H1 (cell line): Measurements from ENCODE around the gene KIF26A. TPM values are rescaled to one million over a fixed set of nuclear protein-coding genes. Genes with fewer than 3 reads are reported as not detected.

ENCODE experiments used
- CTCF ChIA-PET: fragments of 300-600 bp; sonication (Branson Sonifier 250); formaldehyde crosslinking; loops from one replicate; lab custom pipeline; 2021; ENCODE audit not compliant: partially characterized antibody; lab: Charles Lee
- POLR2A ChIA-PET: fragments of 300-600 bp; sonication (Branson Sonifier 250); formaldehyde crosslinking; loops from one replicate; lab custom pipeline; 2021; ENCODE audit warnings: inconsistent platforms; ENCODE audit not compliant: partially characterized antibody; lab: Charles Lee
- DNase-seq, 2 experiments: peaks; one replicate each; pipeline versions ENCODE4 v3.0.0 to v3.0.0-alpha.2; 2010 to 2022; ENCODE audit warnings: low spot score in 2 of 2, low read depth in 1 of 2, mixed read lengths in 1 of 2
- FAIRE-seq: peaks from 2 replicates; lab custom pipeline; 2011; peaks lifted over from hg19 to GRCh38; lab: Jason Lieb, UNC
- H2AFZ ChIP-seq: 2 replicates; pipeline ENCODE4 v1.8.1; 2012; ENCODE audit warnings: low read length, inconsistent platforms
- H2AK5ac ChIP-seq: 2 replicates; pipeline ENCODE4 v1.6.1; 2013; ENCODE audit warnings: low read depth, low read length
- H2BK120ac ChIP-seq: replicated peaks from 2 replicates; pipeline ENCODE3; 2013; ENCODE audit warnings: low read depth, low read length, inconsistent platforms
- H2BK12ac ChIP-seq: 2 replicates; pipeline ENCODE4 v1.6.1; 2013; ENCODE audit warnings: low read depth, low read length
- H2BK15ac ChIP-seq: 2 replicates; pipeline ENCODE4 v1.6.1; 2013; ENCODE audit warnings: low read length
- H2BK20ac ChIP-seq: 2 replicates; pipeline ENCODE4 v1.6.1; 2013; ENCODE audit warnings: low read length
- H2BK5ac ChIP-seq: 2 replicates; pipeline ENCODE4 v1.6.1; 2013; ENCODE audit warnings: low read depth, low read length
- H3K14ac ChIP-seq: 2 replicates; pipeline ENCODE4 v1.6.1; 2013; ENCODE audit warnings: inconsistent platforms; ENCODE audit not compliant: insufficient read length
- H3K18ac ChIP-seq: 2 replicates; pipeline ENCODE4 v1.6.1; 2013; ENCODE audit warnings: low read length; ENCODE audit errors: extremely low read depth
- H3K23ac ChIP-seq: 2 replicates; pipeline ENCODE4 v1.6.1; 2013; ENCODE audit warnings: inconsistent platforms; ENCODE audit not compliant: insufficient read length
- H3K23me2 ChIP-seq: 2 replicates; pipeline ENCODE4 v1.6.1; 2013; ENCODE audit warnings: low read depth, low read length
- H3K27ac ChIP-seq: 2 replicates; pipeline ENCODE4 v1.6.1; 2011; ENCODE audit warnings: low read depth, low read length, inconsistent platforms
- H3K27me3 ChIP-seq, 4 experiments: replicated peaks in 1 of 4; 1 replicate in 1 of 4; 2 replicates in 3 of 4; pipeline versions ENCODE4 v1.6.1 to v1.8.1; 2011 to 2013; ENCODE audit warnings: low read length in 3 of 4, mild to moderate bottlenecking in 3 of 4, inconsistent platforms in 2 of 4, mixed read lengths in 2 of 4, moderate library complexity in 1 of 4; ENCODE audit not compliant: control insufficient read depth in 3 of 4, insufficient read depth in 3 of 4; ENCODE audit errors: extremely low read depth in 1 of 4
- H3K36me3 ChIP-seq, 4 experiments: 2 replicates each; pipeline versions ENCODE4 v1.6.1 to v1.8.1; 2011 to 2013; ENCODE audit warnings: mild to moderate bottlenecking in 4 of 4, low read length in 3 of 4, moderate library complexity in 2 of 4, control low read depth in 1 of 4, inconsistent platforms in 1 of 4; ENCODE audit not compliant: insufficient read depth in 4 of 4, control insufficient read depth in 2 of 4
- H3K4ac ChIP-seq: replicated peaks from 2 replicates; pipeline ENCODE3; 2013; ENCODE audit warnings: low read length, low read depth, mixed read lengths, inconsistent platforms; ENCODE audit not compliant: insufficient read length
- H3K4me1 ChIP-seq, 4 experiments: replicated peaks in 1 of 4; 1 replicate in 1 of 4; 2 replicates in 3 of 4; pipeline versions ENCODE4 v1.6.1 to v1.8.1; 2011 to 2013; ENCODE audit warnings: low read length in 3 of 4, inconsistent platforms in 2 of 4, mixed read lengths in 1 of 4; ENCODE audit not compliant: insufficient read depth in 4 of 4, control insufficient read depth in 3 of 4
- H3K4me2 ChIP-seq, 2 experiments: 2 replicates each; pipeline versions ENCODE4 v1.6.1 to v1.8.1; 2011 to 2013; ENCODE audit warnings: low read depth in 2 of 2, low read length in 2 of 2, control low read depth in 1 of 2, inconsistent platforms in 1 of 2, mild to moderate bottlenecking in 1 of 2; ENCODE audit not compliant: insufficient read depth in 1 of 2
- H3K4me3 ChIP-seq, 4 experiments: fragments of 200-600, 300-600 bp in 1 of 4; sonication (generic), shearing (Covaris generic), sonication (Bioruptor Twin) in 1 of 4; 2 replicates each; pipeline versions ENCODE4 v1.5.1 to v1.8.1; 2011 to 2016; ENCODE audit warnings: low read length in 4 of 4, low read depth in 3 of 4, control low read depth in 2 of 4, inconsistent platforms in 2 of 4, mild to moderate bottlenecking in 2 of 4, mixed read lengths in 1 of 4, moderate library complexity in 1 of 4; ENCODE audit not compliant: insufficient read depth in 2 of 4; ENCODE audit errors: extremely low read depth in 1 of 4
- H3K56ac ChIP-seq: replicated peaks from 2 replicates; pipeline ENCODE3; 2013; ENCODE audit warnings: low read depth, mild to moderate bottlenecking, mixed read lengths, low read length, inconsistent platforms; ENCODE audit not compliant: insufficient read length
- H3K79me1 ChIP-seq: 2 replicates; pipeline ENCODE4 v1.6.1; 2013; ENCODE audit warnings: low read depth, low read length, control low read depth
- H3K79me2 ChIP-seq, 2 experiments: 2 replicates each; pipeline versions ENCODE4 v1.6.1 to v1.8.1; 2012 to 2013; ENCODE audit warnings: low read length in 2 of 2, mild to moderate bottlenecking in 2 of 2, inconsistent platforms in 1 of 2; ENCODE audit not compliant: insufficient read depth in 2 of 2, control insufficient read depth in 1 of 2
- H3K9ac ChIP-seq, 4 experiments: replicated peaks in 1 of 4; 1 replicate in 1 of 4; 2 replicates in 3 of 4; pipeline versions ENCODE4 v1.6.1 to v1.8.1; 2011 to 2013; ENCODE audit warnings: low read depth in 3 of 4, low read length in 3 of 4, control low read depth in 2 of 4, mild to moderate bottlenecking in 2 of 4, moderate library complexity in 2 of 4, inconsistent platforms in 1 of 4; ENCODE audit errors: extremely low read depth in 1 of 4
- H3K9me3 ChIP-seq, 2 experiments: 2 replicates each; pipeline versions ENCODE4 v1.6.1 to v1.8.1; 2012 to 2013; ENCODE audit warnings: mild to moderate bottlenecking in 2 of 2, moderate library complexity in 2 of 2, control low read depth in 1 of 2, inconsistent platforms in 1 of 2, low read depth in 1 of 2, low read length in 1 of 2, mixed read lengths in 1 of 2; ENCODE audit not compliant: insufficient read depth in 2 of 2
- H4K20me1 ChIP-seq, 2 experiments: replicated peaks in 1 of 2; 2 replicates each; pipeline versions ENCODE3 to v1.8.1; 2011 to 2013; ENCODE audit warnings: inconsistent platforms in 2 of 2, low read length in 2 of 2, mild to moderate bottlenecking in 1 of 2; ENCODE audit not compliant: insufficient read depth in 2 of 2, control insufficient read depth in 1 of 2
- H4K5ac ChIP-seq: 2 replicates; pipeline ENCODE4 v1.6.1; 2013; ENCODE audit warnings: low read length, low read depth, mixed read lengths, inconsistent platforms; ENCODE audit not compliant: insufficient read length
- H4K8ac ChIP-seq: 2 replicates; pipeline ENCODE4 v1.8.0; 2013; ENCODE audit warnings: mild to moderate bottlenecking, moderate library complexity, low read length, inconsistent platforms; ENCODE audit not compliant: insufficient read depth; ENCODE audit errors: extremely low read depth
- H4K91ac ChIP-seq: replicated peaks from 2 replicates; pipeline ENCODE3; 2013; ENCODE audit warnings: low read length, mixed read lengths, inconsistent platforms; ENCODE audit not compliant: insufficient read length
- FOSL1 ChIP-seq: IDR thresholded peaks from 2 replicates; pipeline ENCODE4 v1.6.1; 2011; ENCODE audit warnings: mild to moderate bottlenecking, low read depth, low read length, moderate library complexity; ENCODE audit not compliant: insufficient read depth
- WGBS, 2 experiments: shearing (Covaris generic) in 1 of 2; methylation state at CpG; one replicate each; pipeline versions ENCODE4 v1.1.6 to v1.1.7; 2013 to 2015; ENCODE audit warnings: low lambda C conversion rate in 2 of 2, mixed read lengths in 2 of 2, inconsistent platforms in 1 of 2, low coverage in 1 of 2, missing lambda C conversion rate in 1 of 2; ENCODE audit not compliant: insufficient replicate concordance in 2 of 2, insufficient coverage in 1 of 2, insufficient read length in 1 of 2; ENCODE audit errors: extremely low coverage in 1 of 2, missing lambda C conversion rate in 1 of 2; 5-methylcytosine and 5-hydroxymethylcytosine counted together
- polyA plus RNA-seq, 7 experiments: library from polyadenylated mRNA; depleted of rRNA in 3 of 7; stranded (reverse) in 5 of 7; unstranded in 2 of 7; fragments of >200 nt in 5 of 7; fragments of 200-250 nt in 2 of 7; gene quantifications; 1 replicate in 5 of 7; 2 replicates in 1 of 7; 4 replicates in 1 of 7; pipeline versions ENCODE4 v1.2.1 to v1.2.3, GENCODE V29; 2011 to 2013; ENCODE audit warnings: missing spikeins in 2 of 7, mixed read lengths in 2 of 7
- total RNA-seq: library from RNA; stranded (reverse); fragmentation: NEBNext Ultra II Directional; extraction: Animal tissue kit (Norgen Biotek cat#: 25700); gene quantifications from 2 replicates; pipeline ENCODE4 v1.2.1, GENCODE V29; 2021

Gene KIF26A
- total and polyA plus RNA-seq, 2 of the 8 experiments (the other 6 are each of a cell fraction or from before 2014, with no cell fraction given) = 11.5 to 41.6 TPM

GRCh38 chr14:104091927-104092771 is 46.2 kb upstream of the KIF26A start:
- ChIA-PET POLR2A (no interaction called here), CTCF (interaction anchor here (0.7 to 6.6 kb wide), 5 partner anchors 7 to 336 kb away, joined by 3 to 76 read pairs (median 9); partner anchors contain the start of gene ASPG)
- no peak for FAIRE-seq
- no peaks in the 10 kb centered on the region for H3K36me3 ChIP-seq
- no peak overlapping the region for H4K91ac ChIP-seq
- no peak overlapping the region; the same call in 1 of the 2 replicates for H3K18ac ChIP-seq
- H2AK5ac ChIP-seq = no peak overlapping the region
- no peak overlapping the region for H3K56ac ChIP-seq
- H3K9ac ChIP-seq = no peak overlapping the region
- no peak overlapping the region for H4K8ac ChIP-seq
- H3K23ac ChIP-seq = no peak overlapping the region
- H3K79me1 ChIP-seq = no peaks in the 10 kb centered on the region
- H3K14ac ChIP-seq = no peak overlapping the region
- DNase-seq = peak in 1 of 2 experiments; percentile 43
- H2BK120ac ChIP-seq = no peak overlapping the region
- TF ChIP-seq FOSL1 = no peak
- H2BK5ac ChIP-seq = no peak overlapping the region
- H2BK15ac ChIP-seq = no peak overlapping the region
- H3K4me3 ChIP-seq = no peak overlapping the region
- no peaks in the 10 kb centered on the region; a peak in 1 of 4 replicates for H3K9me3 ChIP-seq
- H2BK12ac ChIP-seq = no peak overlapping the region
- no peak overlapping the region for H2BK20ac ChIP-seq
- no peaks in the 10 kb centered on the region for H3K79me2 ChIP-seq
- no peaks in the 10 kb centered on the region for H3K23me2 ChIP-seq
- no peak overlapping the region for H4K5ac ChIP-seq
- peaks cover 0 to 7% (median 4%) of the 10 kb centered on the region in 4 experiments; a peak in 3 of 7 replicates for H3K4me1 ChIP-seq
- WGBS, 2 experiments = 92% methylated on average over 21 of the region's 23 CpGs; no CpG with 5 or more reads in 1 of the 2 experiments
- no peak overlapping the region for H3K4me2 ChIP-seq
- H3K4ac ChIP-seq = no peak overlapping the region
- no peaks in the 10 kb centered on the region for H3K27me3 ChIP-seq
- H3K27ac ChIP-seq = no peak overlapping the region
- H2AFZ ChIP-seq = no peak overlapping the region
- H4K20me1 ChIP-seq = no peaks in the 10 kb centered on the region
